Mesenchymal stem cell (in vitro differentiated cells and primary cell): ENCODE measurements around the gene RDH14.

Experiments used
- DNase-seq: peaks from one replicate; pipeline ENCODE4 v3.0.0-alpha.2; 2013
- H2AFZ ChIP-seq: one replicate; pipeline ENCODE4 v1.6.1; 2013; ENCODE audit warnings: low read depth, mild to moderate bottlenecking, control low read depth, inconsistent platforms, low read length, moderate library complexity
- H2AK5ac ChIP-seq: 2 replicates; pipeline ENCODE4 v1.6.1; 2013; ENCODE audit warnings: low read length, moderate library complexity, mild to moderate bottlenecking, inconsistent platforms; ENCODE audit not compliant: severe bottlenecking
- H2BK120ac ChIP-seq: one replicate; pipeline ENCODE4 v1.6.1; 2013; ENCODE audit warnings: low read depth, mild to moderate bottlenecking, inconsistent platforms, low read length, moderate library complexity
- H2BK12ac ChIP-seq, 2 experiments: one replicate each; pipeline ENCODE4 v1.6.1; 2013; ENCODE audit warnings: inconsistent platforms in 2 of 2, low read length in 2 of 2, mild to moderate bottlenecking in 2 of 2, moderate library complexity in 2 of 2, control low read depth in 1 of 2
- H2BK15ac ChIP-seq: one replicate; pipeline ENCODE4 v1.6.1; 2013; ENCODE audit warnings: mild to moderate bottlenecking, low read depth, inconsistent platforms; ENCODE audit not compliant: poor library complexity, severe bottlenecking
- H2BK5ac ChIP-seq: 2 replicates; pipeline ENCODE4 v1.6.1; 2013; ENCODE audit warnings: low read depth, mild to moderate bottlenecking, low read length, control low read depth, inconsistent platforms; ENCODE audit not compliant: poor library complexity, severe bottlenecking
- H3K14ac ChIP-seq, 2 experiments: one replicate each; pipeline ENCODE4 v1.6.1; 2013; ENCODE audit warnings: inconsistent platforms in 2 of 2, low read length in 2 of 2, control low read depth in 1 of 2, mild to moderate bottlenecking in 1 of 2, moderate library complexity in 1 of 2
- H3K18ac ChIP-seq, 2 experiments: one replicate each; pipeline ENCODE4 v1.6.1; 2013; ENCODE audit warnings: inconsistent platforms in 2 of 2, low read length in 2 of 2, control low read depth in 1 of 2, low read depth in 1 of 2, mild to moderate bottlenecking in 1 of 2
- H3K23ac ChIP-seq, 2 experiments: one replicate each; pipeline ENCODE4 v1.6.1; 2013; ENCODE audit warnings: inconsistent platforms in 2 of 2, low read length in 2 of 2, mild to moderate bottlenecking in 2 of 2, moderate library complexity in 2 of 2, control low read depth in 1 of 2
- H3K27ac ChIP-seq: 2 replicates; pipeline ENCODE4 v1.5.1; 2013; ENCODE audit warnings: mild to moderate bottlenecking, moderate library complexity, low read length, control low read depth, inconsistent platforms; ENCODE audit not compliant: poor library complexity, severe bottlenecking
- H3K27me3 ChIP-seq, 2 experiments: 2 replicates each; pipeline versions ENCODE4 v1.6.1 to v1.7.0; 2013; ENCODE audit warnings: low read length in 2 of 2, mild to moderate bottlenecking in 2 of 2, moderate library complexity in 2 of 2, control low read depth in 1 of 2, inconsistent platforms in 1 of 2; ENCODE audit not compliant: control insufficient read depth in 1 of 2, insufficient read depth in 1 of 2
- H3K36me3 ChIP-seq, 2 experiments: 2 replicates each; pipeline versions ENCODE4 v1.6.1 to v1.7.0; 2013; ENCODE audit warnings: low read length in 2 of 2, control low read depth in 1 of 2, inconsistent platforms in 1 of 2, low read depth in 1 of 2, mild to moderate bottlenecking in 1 of 2; ENCODE audit not compliant: insufficient read depth in 2 of 2, control insufficient read depth in 1 of 2
- H3K4ac ChIP-seq, 2 experiments: one replicate each; pipeline ENCODE4 v1.6.1; 2013; ENCODE audit warnings: inconsistent platforms in 2 of 2, low read length in 2 of 2, mild to moderate bottlenecking in 2 of 2, moderate library complexity in 2 of 2, control low read depth in 1 of 2, low read depth in 1 of 2
- H3K4me1 ChIP-seq: 2 replicates; pipeline ENCODE4 v1.6.1; 2013; ENCODE audit warnings: low read depth, low read length, control low read depth; ENCODE audit not compliant: control insufficient read depth, insufficient read depth
- H3K4me2 ChIP-seq: 2 replicates; pipeline ENCODE4 v1.6.1; 2013; ENCODE audit warnings: low read length, mild to moderate bottlenecking, inconsistent platforms; ENCODE audit not compliant: poor library complexity, severe bottlenecking
- H3K4me3 ChIP-seq, 2 experiments: 2 replicates each; pipeline versions ENCODE4 v1.5.1 to v1.7.0; 2013; ENCODE audit warnings: low read length in 2 of 2, mild to moderate bottlenecking in 2 of 2, control low read depth in 1 of 2, low read depth in 1 of 2; ENCODE audit not compliant: insufficient read depth in 1 of 2
- H3K79me1 ChIP-seq: replicated peaks from 2 replicates; pipeline ENCODE4 v1.6.1; 2013; ENCODE audit warnings: mild to moderate bottlenecking, control low read depth, low read length, inconsistent platforms; ENCODE audit not compliant: poor library complexity, severe bottlenecking
- H3K9ac ChIP-seq: 2 replicates; pipeline ENCODE4 v1.7.0; 2013; ENCODE audit warnings: mild to moderate bottlenecking, low read length, moderate library complexity
- H3K9me3 ChIP-seq: 2 replicates; pipeline ENCODE4 v1.7.0; 2013; ENCODE audit warnings: mild to moderate bottlenecking, low read length; ENCODE audit not compliant: control insufficient read depth
- H4K8ac ChIP-seq: one replicate; pipeline ENCODE4 v1.6.1; 2013; ENCODE audit warnings: inconsistent platforms, mild to moderate bottlenecking, low read length, moderate library complexity
- H4K91ac ChIP-seq: one replicate; pipeline ENCODE4 v1.6.1; 2013; ENCODE audit warnings: mild to moderate bottlenecking, low read length, inconsistent platforms
- WGBS: methylation state at CpG from one replicate; pipeline ENCODE4 v1.1.7; 2013; ENCODE audit warnings: mixed read lengths; 5-methylcytosine and 5-hydroxymethylcytosine counted together

RDH14 gene

GRCh38 chr2:18551169-18551568 lies 9.3 kb downstream of the RDH14 start:
- no CpG with 5 or more reads among the region's 1 CpG for WGBS
- DNase-seq = no peak
- Histone ChIP-seq H3K4me3 (no peak overlapping the region), H2AFZ (no peak overlapping the region), H3K27ac (no peak overlapping the region), H3K36me3 (peaks cover 3 to 25% of the 10 kb centered on the region in 2 experiments), H2BK5ac (no peak overlapping the region), H3K27me3 (no peaks in the 10 kb centered on the region), H3K4me1 (no peaks in the 10 kb centered on the region), H2BK15ac (no peak overlapping the region), H2BK12ac (no peak overlapping the region), H3K9ac (no peak overlapping the region), H4K91ac (no peak overlapping the region), H2AK5ac (no peak overlapping the region), H2BK120ac (no peak overlapping the region), H3K9me3 (no peaks in the 10 kb centered on the region), H3K4me2 (no peak overlapping the region), H3K4ac (no peak overlapping the region), H3K14ac (no peak overlapping the region), H4K8ac (no peak overlapping the region), H3K18ac (no peak overlapping the region), H3K23ac (no peak overlapping the region), H3K79me1 (peaks cover 11% of the 10 kb centered on the region)

- WGBS = no CpG with 5 or more reads among the region's 2 CpGs
- Histone ChIP-seq H2BK12ac (no peak overlapping the region), H3K4me2 (no peak overlapping the region), H3K14ac (no peak overlapping the region), H3K36me3 (peaks cover 3 to 19% of the 10 kb centered on the region in 2 experiments), H3K27me3 (no peaks in the 10 kb centered on the region), H2AFZ (no peak overlapping the region), H3K27ac (no peak overlapping the region), H2BK5ac (no peak overlapping the region), H2AK5ac (no peak overlapping the region), H4K8ac (no peak overlapping the region), H3K4me1 (no peaks in the 10 kb centered on the region), H3K18ac (no peak overlapping the region), H3K4me3 (no peak overlapping the region), H2BK15ac (no peak overlapping the region), H3K4ac (no peak overlapping the region), H3K23ac (no peak overlapping the region), H3K9me3 (no peaks in the 10 kb centered on the region), H3K9ac (no peak overlapping the region), H3K79me1 (peaks cover 11% of the 10 kb centered on the region), H4K91ac (no peak overlapping the region), H2BK120ac (no peak overlapping the region)
- no peak for DNase-seq
These were observed 10.0 kb downstream of the RDH14 start for GRCh38 chr2:18550433-18550832.

- Histone ChIP-seq H2BK12ac (no peak overlapping the region), H3K18ac (no peak overlapping the region), H3K4me3 (no peak overlapping the region), H4K91ac (no peak overlapping the region), H3K27me3 (no peaks in the 10 kb centered on the region), H4K8ac (no peak overlapping the region), H3K79me1 (peaks cover 4% of the 10 kb centered on the region), H3K23ac (no peak overlapping the region), H3K9ac (no peak overlapping the region), H2BK15ac (no peak overlapping the region), H3K4me1 (no peaks in the 10 kb centered on the region), H3K27ac (no peak overlapping the region), H2BK5ac (no peak overlapping the region), H3K36me3 (peaks cover 0 to 6% of the 10 kb centered on the region in 2 experiments), H2BK120ac (no peak overlapping the region), H3K4ac (no peak overlapping the region), H3K14ac (no peak overlapping the region), H3K9me3 (no peaks in the 10 kb centered on the region), H3K4me2 (no peak overlapping the region), H2AFZ (no peak overlapping the region), H2AK5ac (no peak overlapping the region)
- no peak for DNase-seq
- 98% methylated on average over 2 of the region's 2 CpGs for WGBS
These were observed 11.4 kb downstream of the RDH14 start for GRCh38 chr2:18549083-18549482.

DNA sequence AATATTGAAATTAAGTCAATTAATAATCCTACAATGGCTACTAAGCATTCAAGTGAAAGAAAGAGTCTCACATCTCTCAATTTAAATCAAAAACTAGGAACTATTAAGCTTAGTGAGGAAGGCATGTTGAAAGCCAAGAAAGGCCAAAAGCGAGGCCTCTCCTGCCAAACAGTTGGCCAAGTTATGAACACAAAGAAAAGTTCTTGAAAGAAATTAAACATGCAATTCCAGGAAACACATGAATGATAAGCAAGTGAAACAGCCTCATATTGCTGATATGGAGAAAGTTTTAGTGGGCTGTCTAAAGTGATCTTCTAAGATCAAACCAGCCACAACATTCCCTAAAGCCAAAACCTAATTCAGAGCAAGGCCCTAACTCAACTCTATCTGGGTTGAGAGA lies 11.8 kb downstream of the RDH14 start:
- H2AFZ ChIP-seq = no peak overlapping the region
- no peak overlapping the region for H3K9ac ChIP-seq
- H3K4me3 ChIP-seq = no peak overlapping the region
- H2BK120ac ChIP-seq = no peak overlapping the region
- H4K8ac ChIP-seq = no peak overlapping the region
- H3K36me3 ChIP-seq = peaks cover 0 to 1% of the 10 kb centered on the region in 2 experiments
- H3K9me3 ChIP-seq = no peaks in the 10 kb centered on the region
- H3K27ac ChIP-seq = no peak overlapping the region
- no peaks in the 10 kb centered on the region for H3K4me1 ChIP-seq
- H3K23ac ChIP-seq = no peak overlapping the region
- no peak overlapping the region for H2AK5ac ChIP-seq
- no peak overlapping the region for H3K4me2 ChIP-seq
- H2BK15ac ChIP-seq = no peak overlapping the region
- no peak overlapping the region for H4K91ac ChIP-seq
- H2BK12ac ChIP-seq = no peak overlapping the region
- no CpG with 5 or more reads among the region's 1 CpG for WGBS
- no peak for DNase-seq
- no peak overlapping the region for H3K4ac ChIP-seq
- no peaks in the 10 kb centered on the region for H3K27me3 ChIP-seq
- H3K14ac ChIP-seq = no peak overlapping the region
- H2BK5ac ChIP-seq = no peak overlapping the region
- H3K79me1 ChIP-seq = peaks cover 2% of the 10 kb centered on the region
- no peak overlapping the region for H3K18ac ChIP-seq
